Activated CD8-positive, alpha-beta memory T cell treated with anti-CD3 and anti-CD28 coated beads for 4 hours (primary cell): ENCODE data around the gene INVS.

ENCODE experiments used
- DNase-seq, 2 donors: peaks; one replicate each; pipeline ENCODE4 v3.0.0-alpha.2; 2020; ENCODE audit warnings: low read depth in 2 of 2

INVS gene

DNA sequence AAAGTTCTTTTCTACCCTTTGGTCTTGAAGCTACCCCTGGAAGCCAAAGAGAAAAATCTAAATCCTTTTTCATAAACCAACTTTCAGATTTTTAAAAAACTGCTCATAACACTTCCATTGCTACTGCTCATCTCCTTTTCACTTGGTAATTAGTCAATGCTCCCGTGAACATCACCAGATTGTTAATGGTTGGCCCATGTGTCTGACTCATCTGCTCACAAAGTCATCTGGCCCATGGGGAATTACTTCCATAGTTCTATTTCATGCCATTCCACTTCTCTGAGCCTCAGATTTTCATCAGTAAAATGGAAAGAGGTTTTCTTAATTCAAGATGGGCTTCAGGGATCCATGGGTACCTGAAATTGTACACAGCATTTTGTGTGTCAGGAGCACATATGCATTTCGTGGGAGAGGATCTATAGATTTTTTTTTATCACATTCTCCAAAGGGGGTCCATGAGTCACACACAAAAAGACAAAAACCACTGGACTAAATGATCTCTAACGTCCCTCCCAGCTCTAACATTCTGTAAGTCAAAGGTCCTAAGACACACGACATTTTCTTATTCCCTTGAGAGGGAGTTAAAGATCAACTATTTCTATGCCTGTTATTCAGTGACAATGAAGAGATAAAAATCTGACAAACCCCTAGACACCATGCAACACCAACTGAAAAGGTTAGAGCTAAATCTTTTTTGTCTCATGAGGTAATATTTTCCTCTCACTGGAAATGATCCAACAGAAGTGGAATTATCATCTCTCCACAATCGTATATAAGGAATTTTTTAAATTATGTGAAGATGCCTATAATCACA lies 178.3 kb downstream of the INVS start:
- no peak for DNase-seq

DNA sequence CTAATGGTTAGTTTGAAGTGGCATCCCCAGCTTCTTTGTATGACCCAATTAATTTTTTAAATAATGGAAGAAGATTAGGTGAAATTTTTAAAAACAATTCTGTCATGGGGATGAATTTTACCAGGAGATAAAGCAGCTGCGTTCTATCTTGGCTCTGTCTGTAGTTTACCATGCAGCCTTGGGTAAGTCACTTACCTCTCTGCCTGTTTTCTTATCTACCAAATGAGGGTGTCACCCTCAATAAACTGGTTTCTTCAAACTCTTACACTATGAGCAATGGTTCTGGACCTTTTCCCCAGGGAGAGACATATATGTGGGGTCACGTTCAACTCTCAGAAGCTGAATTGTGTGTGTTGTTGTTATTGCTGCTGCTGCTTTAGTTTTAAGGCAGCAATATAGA lies 182.0 kb downstream of the INVS start:
- no peak for DNase-seq

DNA sequence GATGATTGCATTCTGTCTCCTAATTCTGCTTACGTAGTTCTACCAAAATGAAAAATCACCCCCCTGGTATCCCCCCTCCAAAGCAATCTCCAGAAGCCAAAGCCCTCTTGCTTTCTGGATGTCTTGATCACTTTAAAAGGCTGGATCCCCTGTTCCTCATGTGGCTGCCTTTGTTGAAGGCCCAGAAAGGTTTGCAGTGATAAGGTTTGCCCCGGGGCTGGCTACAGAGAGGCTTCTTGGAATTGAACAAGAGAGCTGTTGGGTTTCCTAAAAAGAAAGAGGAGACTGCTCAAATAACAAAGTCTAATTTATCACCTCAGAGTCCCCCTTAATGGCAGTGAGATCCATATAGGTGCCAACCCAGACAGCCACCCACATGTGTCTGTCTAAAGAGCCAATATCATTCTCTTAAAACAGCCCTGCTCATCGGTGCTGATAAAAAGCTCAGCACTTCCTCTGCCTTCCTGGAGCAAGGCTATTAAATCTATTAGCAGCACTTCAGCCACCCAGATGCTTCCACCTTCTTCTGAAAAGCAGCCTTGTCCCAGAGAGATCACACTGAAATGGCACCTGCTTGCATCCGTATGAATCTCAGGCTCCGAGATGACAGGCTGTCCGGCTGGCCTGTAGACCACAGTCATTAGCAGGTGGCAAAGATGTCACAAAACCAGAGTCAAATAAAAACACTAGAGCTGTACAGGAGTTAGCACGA lies 182.8 kb downstream of the INVS start:
- no peak for DNase-seq

DNA sequence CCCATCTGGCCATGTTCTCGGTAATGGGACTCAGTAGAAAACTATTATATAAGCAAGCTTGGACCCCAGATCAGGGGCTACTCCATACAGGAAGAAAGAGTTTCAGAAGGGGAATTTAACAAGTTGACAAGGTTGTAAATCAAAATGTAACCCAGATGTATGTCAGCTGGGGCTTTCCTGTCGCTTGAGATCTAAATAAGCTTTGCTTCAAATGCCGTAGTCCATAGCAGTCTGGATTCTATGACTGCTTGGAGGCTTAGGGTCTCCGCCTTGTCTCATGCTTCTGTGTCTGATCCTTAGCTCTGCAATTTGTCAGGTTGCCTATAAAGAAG lies 183.3 kb downstream of the INVS start:
- DNase-seq, result no peak

DNA sequence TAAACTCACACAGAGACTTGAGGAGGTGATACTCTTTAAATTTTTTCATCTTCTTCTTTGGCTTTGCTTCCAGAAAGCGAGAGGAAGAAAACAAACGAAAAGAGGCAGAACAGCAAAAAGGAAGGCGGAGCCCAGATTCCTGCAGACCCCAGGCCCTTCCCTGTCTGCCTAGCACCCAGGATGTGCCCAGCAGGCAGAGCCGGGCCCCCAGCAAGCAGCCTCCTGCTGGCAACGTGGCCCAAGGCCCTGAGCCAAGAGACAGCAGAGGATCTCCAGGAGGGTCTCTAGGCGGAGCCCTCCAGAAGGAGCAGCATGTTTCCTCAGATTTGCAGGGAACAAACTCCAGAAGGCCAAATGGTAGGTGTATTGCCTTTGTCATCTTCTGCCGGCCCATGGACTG lies 185.2 kb downstream of the INVS start:
- DNase-seq, result no peak

DNA sequence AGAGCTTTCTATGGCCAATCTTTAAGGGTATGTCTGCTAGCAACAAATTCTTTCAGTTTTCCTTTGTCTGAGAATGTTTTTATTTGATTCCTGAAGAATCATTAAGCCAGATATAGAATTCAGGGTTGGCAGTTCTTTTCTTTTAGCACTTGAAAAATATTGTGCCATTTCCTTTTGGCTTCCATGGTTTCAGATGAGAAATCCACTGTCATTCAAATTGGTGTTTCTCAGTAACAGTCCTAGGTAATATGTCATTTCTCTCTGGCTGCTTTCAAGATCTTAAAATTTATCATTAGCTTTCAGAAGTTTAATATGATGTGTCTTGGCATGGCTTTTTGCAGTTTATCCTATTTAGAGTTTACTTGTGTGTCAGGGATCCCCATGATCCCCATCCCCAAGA lies 186.0 kb downstream of the INVS start:
- no peak for DNase-seq

DNA sequence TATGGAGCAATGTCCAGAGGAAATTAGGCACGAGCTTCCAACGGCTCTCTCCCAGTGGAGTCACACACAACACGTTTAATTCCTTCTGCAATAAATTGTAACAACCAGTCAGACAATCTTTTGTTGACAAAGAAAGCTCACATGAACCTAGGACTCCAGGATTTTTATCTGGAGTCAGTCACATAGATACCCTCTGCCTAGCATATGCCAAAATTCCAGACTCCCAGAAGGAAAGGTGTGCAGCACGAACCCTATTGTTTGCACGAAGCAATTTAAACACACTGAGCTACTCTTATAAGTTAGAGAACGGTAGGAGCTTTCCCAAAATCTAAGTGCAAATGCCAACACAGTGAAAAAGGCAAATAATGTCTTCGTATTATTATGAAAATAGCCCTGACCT lies 186.6 kb downstream of the INVS start:
- no peak for DNase-seq

DNA sequence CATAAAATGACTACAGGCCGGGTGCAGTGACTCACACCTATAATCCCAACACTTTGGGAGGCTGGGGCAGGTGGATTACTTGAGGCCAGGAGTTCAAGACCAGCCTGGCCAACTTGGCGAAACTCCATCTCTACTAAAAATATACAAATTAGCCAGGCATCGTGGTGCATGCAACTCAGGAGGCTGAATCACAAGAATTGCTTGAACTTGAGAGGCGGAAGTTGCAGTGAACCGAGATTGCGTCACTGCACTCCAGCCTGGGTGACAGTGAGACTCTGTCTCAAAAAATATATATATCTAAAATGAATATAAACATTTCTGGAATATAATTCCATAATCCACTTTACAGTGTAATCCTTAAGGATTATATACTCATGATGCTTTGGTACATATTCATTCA lies 187.2 kb downstream of the INVS start:
- DNase-seq, result no peak

DNA sequence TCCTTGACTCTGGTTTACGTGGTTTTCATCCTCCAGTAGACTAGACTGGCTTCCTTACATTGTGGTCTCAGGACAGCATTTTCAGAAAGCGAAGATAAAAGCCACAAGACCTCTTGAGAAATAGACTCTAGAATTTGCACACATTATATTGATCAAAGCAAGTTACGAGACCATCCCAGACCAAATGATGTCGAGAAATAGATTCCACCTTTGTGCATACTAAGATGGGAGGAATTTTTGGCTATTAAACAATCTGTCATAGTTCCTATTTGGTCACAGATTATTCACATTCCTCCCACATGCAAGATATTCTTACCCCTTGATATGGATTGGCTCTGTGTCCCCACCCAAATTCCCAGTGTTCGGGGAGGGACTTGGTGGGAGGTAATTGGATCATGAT lies 188.1 kb downstream of the INVS start:
- no peak for DNase-seq

DNA sequence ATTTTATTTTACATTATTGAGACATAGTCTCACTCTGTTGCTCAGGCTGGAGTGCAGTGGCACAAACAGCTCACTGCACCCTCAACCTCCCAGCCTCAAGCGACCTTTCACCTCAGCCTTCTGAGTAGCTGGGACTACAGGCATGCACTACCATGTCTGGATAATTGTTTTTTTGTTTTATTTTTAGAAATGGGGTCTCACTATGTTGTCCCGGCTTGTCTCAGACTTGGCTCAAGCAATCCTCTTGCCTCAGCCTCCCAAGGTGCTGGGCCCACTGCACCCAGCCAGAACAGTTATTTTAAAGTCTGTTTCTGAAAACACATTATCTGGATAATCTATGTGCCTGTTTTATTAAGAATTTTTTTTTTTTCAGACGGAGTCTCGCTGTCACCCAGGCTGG lies 191.7 kb downstream of the INVS start:
- DNase-seq, result no peak

DNA sequence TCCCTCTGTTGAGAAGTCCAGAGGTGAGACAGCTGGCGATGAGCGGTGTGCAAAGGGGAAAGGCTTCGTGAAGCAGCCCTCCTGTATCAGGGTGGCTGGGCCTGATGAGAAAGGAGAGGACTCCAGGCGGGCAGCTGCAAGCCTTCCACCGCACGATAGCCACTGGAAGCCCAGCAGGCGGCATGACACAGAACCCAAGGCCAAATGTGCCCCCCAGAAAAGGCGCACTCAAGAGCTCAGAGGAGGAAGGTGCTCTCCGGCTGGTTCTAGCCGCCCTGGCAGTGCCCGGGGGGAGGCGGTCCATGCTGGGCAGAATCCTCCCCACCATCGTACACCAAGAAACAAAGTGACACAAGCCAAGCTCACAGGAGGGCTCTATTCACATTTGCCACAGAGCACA lies 193.4 kb downstream of the INVS start:
- DNase-seq, result no peak

DNA sequence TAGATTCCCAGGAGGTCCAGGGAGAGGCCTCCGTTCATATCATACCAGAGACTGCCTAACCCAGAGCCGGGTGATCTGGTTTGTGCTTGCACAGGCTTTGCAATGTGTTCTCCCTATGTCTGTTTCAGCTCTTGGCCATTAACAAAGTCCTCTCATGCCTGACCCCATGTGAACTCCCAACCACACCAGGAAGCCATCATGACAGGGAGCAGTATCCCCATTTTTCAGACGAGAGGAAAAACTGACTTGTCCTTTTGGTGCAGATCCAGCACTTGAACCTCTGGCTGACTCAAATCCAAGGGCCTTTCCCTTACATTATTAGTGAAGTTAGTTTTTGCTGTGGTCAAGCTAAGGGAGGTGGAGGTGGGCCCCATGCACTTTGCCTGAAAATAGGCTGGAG lies 195.3 kb downstream of the INVS start:
- no peak for DNase-seq

DNA sequence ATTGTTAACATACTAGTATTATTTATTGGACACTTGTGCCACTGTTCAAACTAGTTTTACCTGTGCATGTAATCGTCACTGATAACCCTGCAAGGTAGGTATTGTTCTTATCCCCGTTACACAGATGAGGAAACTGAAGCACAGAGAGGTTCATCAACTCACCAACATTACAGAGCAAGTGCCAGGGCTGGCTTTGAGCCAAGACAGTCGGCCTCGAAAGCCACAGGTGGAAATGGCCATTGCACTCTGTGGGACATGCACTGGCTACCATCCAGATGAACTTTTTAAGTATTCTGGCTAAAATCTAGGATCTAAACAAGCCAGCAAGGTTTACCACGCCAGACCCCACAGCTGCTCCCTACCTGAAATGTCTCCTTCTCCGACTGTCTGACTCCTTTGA lies 195.8 kb downstream of the INVS start:
- no peak for DNase-seq

DNA sequence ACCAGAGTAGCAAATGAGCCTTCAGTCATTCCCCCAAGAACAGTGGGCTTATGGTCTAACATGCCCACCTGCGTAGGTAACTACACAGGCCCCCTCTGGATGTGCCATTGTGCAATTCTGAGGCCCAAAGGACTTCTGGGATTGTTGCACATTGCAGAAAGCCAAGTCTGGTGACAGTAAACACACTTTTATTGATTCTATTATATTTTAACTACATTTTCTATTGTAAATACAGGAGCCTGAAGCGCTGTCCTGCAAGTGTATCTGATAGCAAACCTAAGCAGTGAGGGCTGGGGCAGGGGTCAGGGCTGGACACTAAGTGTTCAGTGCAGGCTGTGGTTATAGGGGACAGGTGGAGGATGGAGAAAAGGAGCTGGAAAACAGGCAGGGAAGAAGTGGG lies 196.2 kb downstream of the INVS start:
- DNase-seq, result no peak

DNA sequence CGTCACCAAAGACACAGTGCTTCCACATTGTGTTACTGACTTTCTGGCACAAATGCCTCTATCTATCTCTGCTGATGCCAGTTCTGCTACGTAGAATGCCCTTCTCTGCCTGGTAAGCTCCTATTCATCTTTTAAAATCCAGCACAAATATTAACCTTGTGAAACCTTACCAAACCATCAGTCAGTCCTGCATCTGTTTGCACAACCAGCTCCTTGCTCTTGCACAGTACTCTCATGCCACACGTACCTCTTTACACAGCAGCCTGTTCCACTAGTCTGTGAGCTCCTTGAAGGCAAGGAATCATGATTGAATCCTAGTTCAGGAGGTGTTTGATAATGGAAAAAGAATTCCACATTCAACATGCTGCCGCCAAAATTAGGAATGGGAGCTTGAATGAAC lies 197.4 kb downstream of the INVS start:
- DNase-seq, result no peak

DNA sequence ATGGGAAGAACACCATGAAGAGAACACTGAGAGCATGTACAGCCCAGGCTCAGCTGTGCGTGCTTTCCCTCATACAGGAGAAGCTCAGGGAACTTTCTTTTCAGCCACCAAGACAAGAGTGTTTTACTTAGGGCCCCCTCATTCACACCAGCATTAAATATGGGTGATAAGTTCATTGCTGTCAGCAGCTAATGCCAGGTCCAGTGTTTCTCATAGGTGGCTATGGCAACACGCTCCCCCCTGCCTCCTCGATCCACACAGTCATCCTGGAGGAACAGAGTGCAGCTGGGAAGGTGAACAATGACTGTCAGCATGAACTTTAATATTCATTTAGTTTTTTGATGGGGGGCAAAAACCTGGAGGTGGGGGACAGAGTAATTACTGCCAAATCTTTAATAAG lies 199.3 kb downstream of the INVS start:
- DNase-seq, result no peak

DNA sequence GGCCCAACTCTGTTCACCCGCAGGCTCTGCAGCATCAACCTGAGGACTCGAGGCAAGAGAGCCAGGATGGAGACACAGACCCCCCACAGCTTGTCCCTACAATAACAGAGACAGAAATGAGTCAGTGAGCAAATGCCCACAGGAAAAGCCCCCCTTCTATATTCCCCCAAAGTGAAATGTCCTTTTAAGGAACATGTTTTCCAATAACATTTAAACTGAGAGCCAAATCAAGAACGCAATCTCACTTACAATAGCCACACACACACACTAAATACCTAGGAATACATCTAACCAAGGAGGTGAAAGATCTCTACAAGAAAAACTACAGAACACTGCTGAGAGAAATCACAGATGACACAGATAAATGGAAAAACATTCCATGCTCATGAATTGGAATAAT lies 204.7 kb downstream of the INVS start:
- no peak for DNase-seq

DNA sequence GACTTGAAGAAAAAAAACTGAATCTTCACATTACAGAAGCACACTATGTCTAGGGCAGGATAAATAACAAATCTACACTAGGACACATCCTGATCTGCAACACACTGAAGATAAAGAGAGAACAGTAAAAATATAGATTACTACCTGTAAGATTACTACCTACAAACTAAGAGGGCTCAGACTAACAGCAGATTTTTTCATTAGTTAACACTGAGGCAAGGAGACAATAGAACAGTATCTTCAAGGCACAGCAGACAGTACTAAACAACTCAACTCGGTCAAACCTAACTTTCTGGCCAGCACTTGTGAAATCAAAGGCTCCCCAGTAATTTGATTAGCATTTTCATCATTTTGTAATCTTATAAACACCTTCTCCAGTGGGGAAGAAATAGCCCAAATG lies 207.2 kb downstream of the INVS start:
- DNase-seq, result no peak

DNA sequence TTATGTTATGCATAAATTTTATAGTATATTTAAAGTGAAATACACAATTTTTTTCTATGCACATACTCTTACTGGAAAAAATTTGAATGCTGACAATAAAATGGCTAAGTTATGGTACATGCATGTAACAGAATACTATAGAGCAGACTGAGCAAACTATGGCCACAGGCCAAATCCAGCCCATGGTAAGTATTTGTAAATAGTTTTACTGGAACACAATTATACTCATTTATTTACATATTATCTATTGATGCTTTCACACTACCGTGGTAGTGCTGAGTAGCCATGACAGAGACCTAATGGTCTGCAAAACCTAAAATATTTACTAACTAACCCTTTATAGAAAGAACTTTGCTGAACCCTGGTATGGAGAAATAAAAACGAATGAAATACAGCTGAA lies 208.0 kb downstream of the INVS start:
- DNase-seq, result no peak

DNA sequence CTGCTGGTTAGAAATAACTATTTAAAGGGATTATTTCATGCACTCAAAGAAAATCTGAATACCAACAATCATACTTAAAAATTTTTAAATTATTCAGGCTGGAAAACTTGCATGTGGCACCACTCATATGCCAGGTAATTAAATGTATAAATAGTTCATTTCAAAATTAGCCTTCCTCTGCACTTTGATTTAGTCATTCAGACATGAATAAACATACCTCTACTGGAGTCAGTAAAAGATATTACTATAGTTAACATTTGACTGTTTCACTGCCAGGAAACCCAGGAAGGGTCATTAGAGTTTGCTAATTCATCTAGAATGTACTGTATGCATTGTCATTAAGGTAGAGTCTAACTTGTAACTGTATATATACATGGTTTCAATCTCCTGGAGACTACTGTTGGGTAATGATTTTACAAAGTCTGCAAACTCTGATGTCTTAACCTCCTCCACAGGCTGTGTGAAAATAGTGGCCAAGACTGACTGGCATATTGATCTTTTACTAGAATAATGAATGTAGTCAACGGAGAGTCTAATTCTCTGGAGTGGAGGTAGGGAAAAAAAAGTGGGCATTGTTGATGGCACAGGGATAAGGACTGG lies 210.0 kb downstream of the INVS start:
- no peak for DNase-seq

DNA sequence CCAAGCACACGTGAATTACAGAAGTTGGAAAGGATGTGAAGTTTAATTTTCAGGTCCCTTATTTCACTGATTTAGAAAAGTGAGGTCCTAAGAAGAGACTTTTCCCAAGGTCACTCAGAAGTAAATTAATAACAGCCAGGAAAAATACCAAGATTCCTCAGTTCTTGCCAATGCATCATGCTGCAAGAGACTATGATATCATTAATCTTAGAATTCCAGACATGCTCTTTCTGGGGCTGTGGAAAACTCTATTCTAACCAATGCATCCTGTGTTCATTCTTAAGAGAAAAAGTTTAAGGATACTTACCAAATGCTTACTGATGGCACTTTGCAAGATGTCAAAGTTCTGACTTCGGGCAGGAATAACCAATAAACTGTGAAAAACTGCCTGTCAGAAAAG lies 210.9 kb downstream of the INVS start:
- no peak for DNase-seq

DNA sequence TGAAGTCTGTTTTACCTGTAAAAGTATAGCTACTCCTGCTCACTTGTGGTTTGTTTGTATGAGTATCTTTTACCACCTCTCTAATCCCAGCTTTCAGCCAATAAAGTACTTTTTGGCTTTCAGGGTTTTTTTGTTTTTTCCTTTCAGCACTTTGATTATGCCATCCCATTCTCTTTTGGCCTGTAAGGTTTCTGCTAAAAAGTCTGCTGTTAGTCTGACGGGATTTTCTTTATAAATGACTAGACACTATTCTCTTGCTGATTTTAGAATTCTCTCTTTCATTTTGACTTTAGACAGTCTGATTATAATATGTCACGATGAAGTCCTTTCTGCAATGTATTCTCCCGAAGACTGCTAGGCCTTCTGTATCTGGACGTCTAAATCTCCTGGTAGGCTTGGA lies 216.5 kb downstream of the INVS start:
- DNase-seq, result no peak

DNA sequence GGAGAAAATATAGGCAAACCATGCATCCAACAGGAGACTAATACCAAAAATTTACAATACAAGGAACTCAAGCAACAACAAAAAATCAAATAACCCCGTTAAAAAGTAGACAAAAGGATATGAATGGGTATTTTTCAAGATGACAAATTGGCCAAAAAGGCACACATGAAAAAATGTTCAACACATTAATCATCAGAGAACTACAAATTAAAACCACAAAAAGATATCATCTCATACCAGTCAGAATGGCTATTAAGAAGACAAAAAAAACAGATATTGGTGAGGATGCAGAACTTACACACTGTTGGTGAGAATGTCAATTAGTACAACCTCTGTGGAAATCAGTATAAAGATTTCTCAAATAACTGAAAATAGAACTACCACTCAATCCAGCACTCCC lies 218.7 kb downstream of the INVS start:
- DNase-seq, result no peak
